SK-N-SH (cell line): Measurements from ENCODE around the gene RBBP8NL.

ENCODE experiments used
- FOXM1 ChIP-seq: IDR thresholded peaks from 2 replicates; pipeline ENCODE4 v1.4.0; 2012; ENCODE audit warnings: low read depth, mild to moderate bottlenecking
- JUND ChIP-seq: IDR thresholded peaks from 2 replicates; pipeline ENCODE4 v1.4.0; 2012
- MEF2A ChIP-seq: IDR thresholded peaks from 2 replicates; pipeline ENCODE4 v1.4.0; 2012; ENCODE audit warnings: low read depth, borderline replicate concordance
- NFIC ChIP-seq: IDR thresholded peaks from 2 replicates; pipeline ENCODE4 v1.4.0; 2012; ENCODE audit warnings: borderline replicate concordance
- NRF1 ChIP-seq: IDR thresholded peaks from 2 replicates; pipeline ENCODE4 v1.6.1; 2012; ENCODE audit warnings: low read depth, mild to moderate bottlenecking, low read length
- POLR2AphosphoS5 ChIP-seq: IDR thresholded peaks from 2 replicates; pipeline ENCODE4 v1.6.1; 2012; ENCODE audit warnings: low read depth, low read length
- RAD21 ChIP-seq: IDR thresholded peaks from 2 replicates; pipeline ENCODE4 v1.6.1; 2012; ENCODE audit warnings: mild to moderate bottlenecking, low read length
- RCOR1 ChIP-seq: fragments of 150-350 bp; IDR thresholded peaks from 2 replicates; pipeline ENCODE4 v1.6.1; 2017; ENCODE audit warnings: antibody characterized with exemption, low read length
- SIN3A ChIP-seq: IDR thresholded peaks from 2 replicates; pipeline ENCODE4 v1.6.1; 2012; ENCODE audit warnings: low read depth, mild to moderate bottlenecking, low read length, moderate library complexity, borderline replicate concordance
- TAF1 ChIP-seq: IDR thresholded peaks from 2 replicates; pipeline ENCODE4 v1.6.1; 2012; ENCODE audit warnings: low read depth, mild to moderate bottlenecking, low read length, moderate library complexity, borderline replicate concordance
- ZBTB33 ChIP-seq: IDR thresholded peaks from 2 replicates; pipeline ENCODE4 v1.4.0; 2012; ENCODE audit warnings: low read depth, borderline replicate concordance
- TF ChIP-seq, protein P1 (sequence below): fragments of 200-600 bp; sonication (generic); IDR thresholded peaks from 2 replicates; pipeline ENCODE4 v1.6.1; 2017; ENCODE audit warnings: antibody characterized with exemption, mild to moderate bottlenecking, moderate library complexity
- TF ChIP-seq, protein P2 (sequence below): IDR thresholded peaks from 2 replicates; pipeline ENCODE4; 2012

- TF ChIP-seq MEF2A, result no peak
- TF ChIP-seq, protein P1, sequence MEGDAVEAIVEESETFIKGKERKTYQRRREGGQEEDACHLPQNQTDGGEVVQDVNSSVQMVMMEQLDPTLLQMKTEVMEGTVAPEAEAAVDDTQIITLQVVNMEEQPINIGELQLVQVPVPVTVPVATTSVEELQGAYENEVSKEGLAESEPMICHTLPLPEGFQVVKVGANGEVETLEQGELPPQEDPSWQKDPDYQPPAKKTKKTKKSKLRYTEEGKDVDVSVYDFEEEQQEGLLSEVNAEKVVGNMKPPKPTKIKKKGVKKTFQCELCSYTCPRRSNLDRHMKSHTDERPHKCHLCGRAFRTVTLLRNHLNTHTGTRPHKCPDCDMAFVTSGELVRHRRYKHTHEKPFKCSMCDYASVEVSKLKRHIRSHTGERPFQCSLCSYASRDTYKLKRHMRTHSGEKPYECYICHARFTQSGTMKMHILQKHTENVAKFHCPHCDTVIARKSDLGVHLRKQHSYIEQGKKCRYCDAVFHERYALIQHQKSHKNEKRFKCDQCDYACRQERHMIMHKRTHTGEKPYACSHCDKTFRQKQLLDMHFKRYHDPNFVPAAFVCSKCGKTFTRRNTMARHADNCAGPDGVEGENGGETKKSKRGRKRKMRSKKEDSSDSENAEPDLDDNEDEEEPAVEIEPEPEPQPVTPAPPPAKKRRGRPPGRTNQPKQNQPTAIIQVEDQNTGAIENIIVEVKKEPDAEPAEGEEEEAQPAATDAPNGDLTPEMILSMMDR, result no peak
- no peak for TF ChIP-seq NRF1
- TF ChIP-seq, protein P2, sequence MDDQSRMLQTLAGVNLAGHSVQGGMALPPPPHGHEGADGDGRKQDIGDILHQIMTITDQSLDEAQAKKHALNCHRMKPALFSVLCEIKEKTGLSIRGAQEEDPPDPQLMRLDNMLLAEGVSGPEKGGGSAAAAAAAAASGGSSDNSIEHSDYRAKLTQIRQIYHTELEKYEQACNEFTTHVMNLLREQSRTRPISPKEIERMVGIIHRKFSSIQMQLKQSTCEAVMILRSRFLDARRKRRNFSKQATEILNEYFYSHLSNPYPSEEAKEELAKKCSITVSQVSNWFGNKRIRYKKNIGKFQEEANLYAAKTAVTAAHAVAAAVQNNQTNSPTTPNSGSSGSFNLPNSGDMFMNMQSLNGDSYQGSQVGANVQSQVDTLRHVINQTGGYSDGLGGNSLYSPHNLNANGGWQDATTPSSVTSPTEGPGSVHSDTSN, result no peak
- TF ChIP-seq JUND, result no peak
- TF ChIP-seq RAD21, result no peak
- TF ChIP-seq ZBTB33, result no peak
- no peak for TF ChIP-seq NFIC
- TF ChIP-seq TAF1, result peak; percentile 69
- no peak for TF ChIP-seq SIN3A
- no peak for TF ChIP-seq POLR2AphosphoS5
- peak; percentile 36 for TF ChIP-seq RCOR1
- TF ChIP-seq FOXM1, result no peak
These were observed 19.9 kb downstream of the RBBP8NL start, which contains the start of gene CABLES2 for GRCh38 chr20:62407221-62407992.
